ENCODE data around the gene SETX.

The SETX gene

GRCh38 chr9:132266017-132266416 lies 88.8 kb downstream of the SETX start:
- CTCF ChIA-PET, result interaction anchor here (0.5 kb wide), 1 partner anchor 527 kb away, joined by 3 read pairs; no protein-coding TSS in a partner anchor
- no peak for DNase-seq (ENCODE audit: low spot score)
- no peak for TF ChIP-seq CTCF (conservative IDR thresholded peaks at IDR 0.05; ENCODE audit: low read depth)
- H3K27ac ChIP-seq, result no peak overlapping the region
- POLR2A ChIA-PET (ENCODE audit: low non-redundant PET), result no interaction called here

- ChIA-PET POLR2A (ENCODE audit: low non-redundant PET) (no interaction called here), CTCF (interaction anchor here (0.7 to 1.2 kb wide), 2 partner anchors 8 to 506 kb away, joined by 4 to 5 read pairs; no protein-coding TSS in a partner anchor)
- no peak for DNase-seq (ENCODE audit: low spot score)
- no peak for TF ChIP-seq CTCF (conservative IDR thresholded peaks at IDR 0.05; ENCODE audit: low read depth)
- H3K27ac ChIP-seq, result no peak overlapping the region
These were observed 93.9 kb downstream of the SETX start for GRCh38 chr9:132260846-132261245.

- no peak overlapping the region for H3K27ac ChIP-seq
- no peak for TF ChIP-seq CTCF (conservative IDR thresholded peaks at IDR 0.05; ENCODE audit: low read depth)
- POLR2A ChIA-PET (ENCODE audit: low non-redundant PET), result no interaction called here
- no peak for DNase-seq (ENCODE audit: low spot score)
- CTCF ChIA-PET, result interaction anchor here (0.8 to 1.4 kb wide), 2 partner anchors 9 to 14 kb away, joined by 3 to 7 read pairs; no protein-coding TSS in a partner anchor
These were observed 104.2 kb downstream of the SETX start for GRCh38 chr9:132250324-132251262.

GRCh38 chr9:132249690-132250089 lies 105.1 kb downstream of the SETX start:
- ChIA-PET POLR2A (ENCODE audit: low non-redundant PET) (no interaction called here), CTCF (interaction anchor here (0.7 to 1.5 kb wide), 2 partner anchors 19 to 422 kb away, joined by 3 read pairs; no protein-coding TSS in a partner anchor)
- no peak for DNase-seq (ENCODE audit: low spot score)
- no peak overlapping the region for H3K27ac ChIP-seq
- no peak for TF ChIP-seq CTCF (conservative IDR thresholded peaks at IDR 0.05; ENCODE audit: low read depth)

- DNase-seq (ENCODE audit: low spot score), result no peak
- ChIA-PET POLR2A (ENCODE audit: low non-redundant PET) (no interaction called here), CTCF (interaction anchor here (0.7 to 1.5 kb wide), 3 partner anchors 20 to 423 kb away, joined by 3 to 4 read pairs (median 3); no protein-coding TSS in a partner anchor)
- no peak for TF ChIP-seq CTCF (conservative IDR thresholded peaks at IDR 0.05; ENCODE audit: low read depth)
- H3K27ac ChIP-seq, result no peak overlapping the region
These were observed 105.7 kb downstream of the SETX start for GRCh38 chr9:132249123-132249522.

GRCh38 chr9:132247942-132248341 lies 106.8 kb downstream of the SETX start:
- POLR2A ChIA-PET (ENCODE audit: low non-redundant PET), result no interaction called here
- no peak for TF ChIP-seq CTCF (conservative IDR thresholded peaks at IDR 0.05; ENCODE audit: low read depth)
- no peak overlapping the region for H3K27ac ChIP-seq
- CTCF ChIA-PET, result interaction anchor here (0.7 to 1.0 kb wide), 2 partner anchors 12 to 656 kb away, joined by 3 to 4 read pairs; no protein-coding TSS in a partner anchor
- DNase-seq (ENCODE audit: low spot score), result no peak
